Heart right ventricle (tissue), 16 donors: ENCODE measurements around the gene ZSWIM8. TPM values are rescaled to one million over a fixed set of nuclear protein-coding genes. Genes with fewer than 3 reads are reported as not detected.
"Not testable (repeated sequence)": the region's sequence is repeated elsewhere in the genome, so short reads cannot be mapped to it uniquely, and the experiment has no call there.

Experiments
- ATAC-seq, 8 donors: fragments of 200-7000 bp; cut with Tn5 transposase; one replicate each; pipeline ENCODE4 v1.9.1; 2020; ENCODE audit warnings: mild to moderate bottlenecking in 8 of 8, moderate library complexity in 8 of 8, moderate number of reproducible peaks in 1 of 8
- DNase-seq, 2 donors: peaks; one replicate each; pipeline ENCODE4 v3.0.0-alpha.2; 2020
- H3K27ac ChIP-seq, 10 donors: fragments of 200-600 bp; sonication (generic) in 2 of 10; one replicate each; pipeline versions ENCODE4 v1.5.0 to v1.8.0; 2020 to 2022; ENCODE audit warnings: mild to moderate bottlenecking in 3 of 10
- H3K27me3 ChIP-seq, 7 donors: fragments of 200-600 bp; one replicate each; pipeline ENCODE4 v1.8.0; 2021 to 2022; ENCODE audit warnings: mild to moderate bottlenecking in 2 of 7
- H3K36me3 ChIP-seq, 9 donors: fragments of 200-600 bp; sonication (generic) in 1 of 9; one replicate each; pipeline versions ENCODE4 v1.5.0 to v1.8.0; 2020 to 2022; ENCODE audit warnings: mild to moderate bottlenecking in 2 of 9
- H3K4me1 ChIP-seq, 9 donors: fragments of 200-600 bp; sonication (generic) in 1 of 9; one replicate each; pipeline versions ENCODE4 v1.5.0 to v1.8.0; 2020 to 2022; ENCODE audit warnings: mild to moderate bottlenecking in 4 of 9
- H3K4me3 ChIP-seq, 10 donors: fragments of 200-600 bp; sonication (generic) in 2 of 10; one replicate each; pipeline versions ENCODE4 v1.5.0 to v1.8.0; 2020 to 2022; ENCODE audit warnings: mild to moderate bottlenecking in 7 of 10, moderate library complexity in 2 of 10
- H3K9me3 ChIP-seq, 11 donors: fragments of 200-600 bp in 10 of 11; sonication (generic) in 2 of 11; one replicate each; pipeline versions ENCODE4 v1.5.0 to v1.8.0; 2013 to 2022; ENCODE audit warnings: mild to moderate bottlenecking in 2 of 11, control low read depth in 1 of 11, moderate library complexity in 1 of 11
- WGBS, 2 donors: extraction: QIAGEN DNeasy Blood & Tissue Kit; methylation state at CpG; one replicate each; pipeline ENCODE4 v1.1.7; 2013; ENCODE audit warnings: inconsistent platforms in 1 of 2; 5-methylcytosine and 5-hydroxymethylcytosine counted together
- intact Hi-C, 10 donors: fragments of 100-400 bp; cut with DNase I; formaldehyde crosslinking; loops; one replicate each; pipeline versions ENCODE4 v1.11.1 to v1.14.2; 2022
- polyA plus RNA-seq, 2 donors: library from polyadenylated mRNA; stranded (reverse); fragments of 200-250 nt; gene quantifications; one replicate each; pipeline ENCODE4 v1.2.3, GENCODE V29; 2013
- total RNA-seq, 10 donors: library from RNA; stranded (reverse); fragmentation: NEBNext Ultra II Directional in 3 of 10; extraction: Animal tissue kit (Norgen Biotek cat#: 25700) in 3 of 10; gene quantifications; one replicate each; pipeline versions ENCODE4 v1.2.1 to v1.2.4, GENCODE V29; 2021 to 2023
- TF ChIP-seq, protein P1 (sequence below), 9 donors: fragments of 200-600 bp; sonication (generic) in 2 of 9; IDR thresholded peaks; one replicate each; pipeline versions ENCODE4 v1.5.0 to v1.8.0; 2021 to 2022; ENCODE audit warnings: antibody characterized with exemption in 9 of 9, mild to moderate bottlenecking in 5 of 9, moderate library complexity in 1 of 9
- donor health status: Arrhythmogenic right ventricular cardiomyopathy.
- donor health status: ischemic (EF 13 %, LVEDD 7.1; RV severe dilation, severe dysfunction).
- donor health status: healthy with polysubstance abuse.
- donor health status: DM: no; HTN: yes; CAD: no.
- donor health status: DM: no; HTN: no; CAD: no.
- donor health status: ischemic (EF 25% LVEDD 6.9; RV normal size, moderate dysfunction).
- donor health status: ischemic (EF 25% LVEDD 5.7; RV mildly dilated, moderate dysfunction).
- donor health status: healthy.
- donor health status: DM: yes; HTN: yes; CAD: no.
- donor health status: Ischemic cardiomyopathy.
- donor health status: ischemic (EF 35%, LVEDD 5.7; RV mildly dilated, moderate dysfunction).
- donor health status: nonischemic (EF 11% LVEDD 7.7; RV severe dilation, severe dysfunction).
- donor health status: DM: yes; HTN: yes; CAD: no.
- donor health status: PGD.
- donor health status: ischemic (EF 29% LVEDD 5.4; RV normal size, mild dysfunction).
- donor health status: nonischemic (EF 23%, LVEDD 6.1; RV moderate dilation, normal function).

Gene ZSWIM8
- total and polyA plus RNA-seq, 12 donors, result 35.2 to 139 (median 47.0) TPM

DNA sequence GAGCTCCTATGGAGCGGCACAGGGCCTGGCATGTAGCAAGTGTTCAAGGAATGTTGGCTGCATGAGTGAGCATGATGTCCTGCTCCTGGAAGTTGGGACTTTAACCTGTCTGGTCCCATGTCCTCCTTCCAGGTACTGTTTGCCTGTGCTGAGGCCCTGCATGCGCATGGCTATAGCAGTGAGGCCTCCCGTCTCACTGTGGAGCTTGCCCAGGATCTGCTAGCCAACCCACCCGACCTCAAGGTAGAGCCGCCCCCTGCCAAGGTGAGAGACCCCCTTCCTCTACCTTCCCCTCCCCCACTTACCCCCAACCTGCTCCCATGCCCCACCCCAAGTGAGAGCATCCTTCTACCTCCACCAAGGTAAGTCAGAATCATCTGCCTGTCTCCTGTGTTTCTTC lies 8.1 kb downstream of the ZSWIM8 start:
- ATAC-seq (no peak), DNase-seq (no peak)
- Histone ChIP-seq H3K4me3 (no peak overlapping the region), H3K36me3 (peaks cover 0 to 100% (median 95%) of the 10 kb centered on the region in 9 donors), H3K9me3 (no peaks in the 10 kb centered on the region), H3K27me3 (no peaks in the 10 kb centered on the region), H3K27ac (no peak overlapping the region), H3K4me1 (peaks cover 0 to 6% (median 0%) of the 10 kb centered on the region in 9 donors)
- TF ChIP-seq, protein P1, sequence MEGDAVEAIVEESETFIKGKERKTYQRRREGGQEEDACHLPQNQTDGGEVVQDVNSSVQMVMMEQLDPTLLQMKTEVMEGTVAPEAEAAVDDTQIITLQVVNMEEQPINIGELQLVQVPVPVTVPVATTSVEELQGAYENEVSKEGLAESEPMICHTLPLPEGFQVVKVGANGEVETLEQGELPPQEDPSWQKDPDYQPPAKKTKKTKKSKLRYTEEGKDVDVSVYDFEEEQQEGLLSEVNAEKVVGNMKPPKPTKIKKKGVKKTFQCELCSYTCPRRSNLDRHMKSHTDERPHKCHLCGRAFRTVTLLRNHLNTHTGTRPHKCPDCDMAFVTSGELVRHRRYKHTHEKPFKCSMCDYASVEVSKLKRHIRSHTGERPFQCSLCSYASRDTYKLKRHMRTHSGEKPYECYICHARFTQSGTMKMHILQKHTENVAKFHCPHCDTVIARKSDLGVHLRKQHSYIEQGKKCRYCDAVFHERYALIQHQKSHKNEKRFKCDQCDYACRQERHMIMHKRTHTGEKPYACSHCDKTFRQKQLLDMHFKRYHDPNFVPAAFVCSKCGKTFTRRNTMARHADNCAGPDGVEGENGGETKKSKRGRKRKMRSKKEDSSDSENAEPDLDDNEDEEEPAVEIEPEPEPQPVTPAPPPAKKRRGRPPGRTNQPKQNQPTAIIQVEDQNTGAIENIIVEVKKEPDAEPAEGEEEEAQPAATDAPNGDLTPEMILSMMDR (IDR thresholded peaks at IDR 0.05), result no peak
- intact Hi-C loops, result no loop called here
- 88 to 95% methylated on average over 5 of the region's 5 CpGs for WGBS, 2 donors

DNA sequence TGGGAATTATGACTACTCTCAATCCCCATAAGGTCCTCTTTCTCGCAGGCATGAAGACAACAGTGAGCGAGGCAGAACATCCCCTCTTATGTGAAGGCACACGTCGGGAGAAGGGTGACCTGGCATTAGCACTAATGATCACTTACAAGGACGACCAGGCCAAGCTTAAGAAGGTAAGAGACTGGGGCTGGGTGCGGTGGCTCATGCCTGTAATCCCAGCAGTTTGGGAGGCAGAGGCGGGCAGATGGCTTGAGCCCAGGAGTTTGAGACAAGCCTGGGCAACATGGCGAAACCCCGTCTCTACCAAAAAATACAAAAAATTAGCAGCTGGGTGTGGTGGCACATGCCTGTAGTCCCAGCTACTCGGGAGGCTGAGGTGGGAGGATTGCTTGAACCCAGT lies 10.1 kb downstream of the ZSWIM8 start:
- DNase-seq, intact Hi-C loops, ATAC-seq, H3K27ac ChIP-seq, H3K4me3 ChIP-seq, H3K9me3 ChIP-seq, H3K27me3 ChIP-seq, H3K4me1 ChIP-seq: not testable (repeated sequence)
- H3K36me3 ChIP-seq, result peaks cover 0 to 100% (median 83%) of the 10 kb centered on the region in 9 donors
- WGBS, 2 donors, result 95 to 98% methylated on average over 10 of the region's 10 CpGs

DNA sequence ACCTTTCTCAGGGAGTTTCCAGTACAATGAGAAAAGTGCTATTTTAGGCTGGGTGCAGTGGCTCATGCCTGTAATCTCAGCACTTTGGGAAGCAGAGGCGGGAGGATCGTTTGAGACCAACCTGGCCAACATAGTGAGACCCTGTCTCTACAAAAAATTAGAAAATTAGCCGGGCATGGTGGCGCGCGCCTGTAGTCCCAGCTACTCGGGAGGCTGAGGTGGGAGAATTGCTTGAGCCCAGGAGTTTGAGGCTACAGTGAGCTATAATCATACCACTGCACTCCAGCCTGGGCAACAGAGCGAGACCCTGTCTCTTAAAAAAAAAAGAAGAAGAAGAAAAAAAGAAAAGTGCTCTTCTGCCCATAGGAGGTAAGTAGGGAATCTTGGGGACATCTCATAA lies 10.6 kb downstream of the ZSWIM8 start:
- peaks cover 0 to 100% (median 78%) of the 10 kb centered on the region in 9 donors for H3K36me3 ChIP-seq
- DNase-seq, H3K27me3 ChIP-seq, ATAC-seq, H3K4me1 ChIP-seq, H3K27ac ChIP-seq, H3K9me3 ChIP-seq, H3K4me3 ChIP-seq, intact Hi-C loops: not testable (repeated sequence)
- 95 to 97% methylated on average over 8 of the region's 8 CpGs for WGBS, 2 donors

DNA sequence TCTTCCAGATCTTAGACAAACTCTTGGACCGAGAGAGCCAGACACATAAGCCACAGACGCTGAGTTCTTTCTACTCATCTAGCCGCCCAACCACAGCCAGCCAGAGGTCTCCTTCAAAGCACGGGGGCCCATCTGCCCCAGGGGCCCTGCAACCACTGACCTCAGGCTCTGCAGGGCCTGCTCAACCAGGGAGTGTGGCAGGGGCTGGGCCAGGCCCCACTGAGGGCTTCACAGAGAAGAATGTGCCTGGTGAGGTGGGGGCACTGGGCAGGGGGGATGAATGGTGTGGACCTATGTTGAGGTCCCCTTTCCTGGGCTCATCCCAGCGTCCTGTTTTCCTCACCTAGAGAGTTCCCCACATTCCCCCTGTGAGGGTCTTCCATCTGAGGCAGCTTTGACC lies 11.4 kb downstream of the ZSWIM8 start:
- TF ChIP-seq, protein P1 (IDR thresholded peaks at IDR 0.05), result no peak
- DNase-seq (no peak), ATAC-seq (no peak)
- no peaks in the 10 kb centered on the region for H3K4me1 ChIP-seq
- 85 to 87% methylated on average over 5 of the region's 5 CpGs for WGBS, 2 donors
- no peaks in the 10 kb centered on the region for H3K9me3 ChIP-seq
- intact Hi-C loops, result no loop called here
- peaks cover 0 to 100% (median 78%) of the 10 kb centered on the region in 9 donors for H3K36me3 ChIP-seq
- no peak overlapping the region for H3K27ac ChIP-seq
- H3K27me3 ChIP-seq, result no peaks in the 10 kb centered on the region
- H3K4me3 ChIP-seq, result no peak overlapping the region

DNA sequence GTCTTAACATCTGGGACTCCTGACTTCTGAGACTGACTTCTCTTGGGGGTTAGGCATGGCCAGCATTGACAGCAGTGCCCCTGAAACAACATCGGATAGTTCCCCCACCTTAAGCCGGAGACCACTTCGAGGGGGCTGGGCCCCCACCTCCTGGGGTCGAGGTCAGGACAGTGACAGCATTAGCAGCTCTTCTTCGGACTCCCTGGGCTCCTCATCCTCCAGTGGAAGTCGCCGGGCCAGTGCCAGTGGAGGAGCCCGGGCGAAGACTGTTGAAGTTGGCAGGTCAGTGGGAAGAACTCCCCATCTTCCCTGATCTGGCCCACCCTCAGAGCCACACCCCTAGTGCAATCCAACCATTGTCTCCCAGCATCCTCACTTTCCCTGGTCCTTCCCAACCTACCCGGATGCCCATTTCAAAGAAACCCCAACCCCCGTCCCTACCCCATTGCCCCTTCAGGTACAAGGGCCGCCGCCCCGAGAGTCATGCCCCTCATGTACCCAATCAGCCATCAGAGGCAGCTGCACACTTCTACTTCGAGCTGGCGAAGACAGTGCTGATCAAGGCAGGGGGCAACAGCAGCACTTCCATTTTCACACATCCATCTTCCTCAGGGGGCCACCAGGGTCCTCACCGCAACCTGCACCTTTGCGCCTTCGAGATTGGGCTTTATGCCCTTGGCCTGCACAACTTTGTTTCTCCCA lies 12.1 kb downstream of the ZSWIM8 start:
- H3K4me1 ChIP-seq, result no peaks in the 10 kb centered on the region
- no peak for ATAC-seq
- H3K36me3 ChIP-seq, result peaks cover 0 to 100% (median 78%) of the 10 kb centered on the region in 9 donors
- no peaks in the 10 kb centered on the region for H3K27me3 ChIP-seq
- intact Hi-C loops, result no loop called here
- H3K27ac ChIP-seq, result no peak overlapping the region
- DNase-seq, result no peak
- 90 to 93% methylated on average over 19 of the region's 19 CpGs for WGBS, 2 donors
- no peak overlapping the region for H3K4me3 ChIP-seq
- H3K9me3 ChIP-seq, result no peaks in the 10 kb centered on the region
- TF ChIP-seq, protein P1 (IDR thresholded peaks at IDR 0.05), result no peak
